GM18873 (cell line): Measurements from ENCODE around the gene RGS1.
A peak's percentile ranks its signal among the peaks of the same experiment; 100 is the strongest.

Experiments used
- ATAC-seq: cut with Tn5 transposase; IDR thresholded peaks from one replicate; pipeline ENCODE4 v1.9.1; 2021; ENCODE audit warnings: mild to moderate bottlenecking, moderate library complexity, moderate number of reproducible peaks; ENCODE audit not compliant: unreplicated experiment, low FRiP score

The RGS1 gene

GRCh38 chr1:192579010-192579738, 3.6 kb downstream of the RGS1 start:
- ATAC-seq: no peak

GRCh38 chr1:192580351-192580962, 4.9 kb downstream of the RGS1 start:
- ATAC-seq: peak; percentile 33

- no peak for ATAC-seq
Measured at GRCh38 chr1:192581131-192581927, 5.8 kb downstream of the RGS1 start.

- ATAC-seq: no peak
Measured at GRCh38 chr1:192584866-192585265, 9.3 kb downstream of the RGS1 start.

- no peak for ATAC-seq
Measured at GRCh38 chr1:192587386-192588266, 12.1 kb downstream of the RGS1 start.

- no peak for ATAC-seq
Measured at GRCh38 chr1:192588546-192588945, 13.0 kb downstream of the RGS1 start.

- no peak for ATAC-seq
Measured at GRCh38 chr1:192589813-192590212, 14.2 kb downstream of the RGS1 start.

- no peak for ATAC-seq
Measured at GRCh38 chr1:192592517-192592916, 16.9 kb downstream of the RGS1 start.

GRCh38 chr1:192592981-192593708, 17.6 kb downstream of the RGS1 start:
- ATAC-seq: no peak

GRCh38 chr1:192595299-192595698, 19.7 kb downstream of the RGS1 start:
- no peak for ATAC-seq

- no peak for ATAC-seq
Measured at GRCh38 chr1:192598589-192598988, 23.0 kb downstream of the RGS1 start.

GRCh38 chr1:192600275-192600674, 24.7 kb downstream of the RGS1 start:
- ATAC-seq: no peak

- peak; percentile 48 for ATAC-seq
Measured at GRCh38 chr1:192601143-192601542, 25.6 kb downstream of the RGS1 start.

GRCh38 chr1:192601567-192601966, 26.0 kb downstream of the RGS1 start:
- peak; percentile 30 for ATAC-seq

GRCh38 chr1:192602757-192603156, 27.2 kb downstream of the RGS1 start:
- no peak for ATAC-seq

GRCh38 chr1:192603218-192603787, 27.7 kb downstream of the RGS1 start:
- ATAC-seq: no peak

GRCh38 chr1:192604979-192605620, 29.5 kb downstream of the RGS1 start:
- no peak for ATAC-seq

GRCh38 chr1:192608671-192609070, 33.1 kb downstream of the RGS1 start:
- no peak for ATAC-seq
